ENCODE results near the gene TANC1. TPM values are rescaled to one million over a fixed set of nuclear protein-coding genes. Genes with fewer than 3 reads are reported as not detected.
"Not testable (repeated sequence)": the region's sequence is repeated elsewhere in the genome, so short reads cannot be mapped to it uniquely, and the experiment has no call there.

The TANC1 gene
- total RNA-seq, 1 donor from 2014 or later: 43.7 TPM

GRCh38 chr2:159032146-159032545, 63.7 kb downstream of the TANC1 start:
- no peak for DNase-seq

GRCh38 chr2:159032580-159032979, 64.1 kb downstream of the TANC1 start:
- DNase-seq: no peak

GRCh38 chr2:159034713-159035112, 66.3 kb downstream of the TANC1 start:
- no peak for DNase-seq

GRCh38 chr2:159035790-159036411, 67.5 kb downstream of the TANC1 start:
- no peak for DNase-seq

- not testable (repeated sequence) for DNase-seq
These were observed 68.0 kb downstream of the TANC1 start for GRCh38 chr2:159036461-159036860.

GRCh38 chr2:159041328-159041727, 72.9 kb downstream of the TANC1 start:
- not testable (repeated sequence) for DNase-seq

- no peak for DNase-seq
These were observed 73.8 kb downstream of the TANC1 start for GRCh38 chr2:159042115-159042850.

GRCh38 chr2:159043710-159044109, 75.3 kb downstream of the TANC1 start:
- no peak for DNase-seq

GRCh38 chr2:159044804-159045286, 76.4 kb downstream of the TANC1 start:
- DNase-seq: peak; percentile 43

- DNase-seq: no peak
These were observed 77.4 kb downstream of the TANC1 start for GRCh38 chr2:159045545-159046454.

- DNase-seq: no peak
These were observed 78.5 kb downstream of the TANC1 start for GRCh38 chr2:159046966-159047365.

- no peak for DNase-seq
These were observed 82.0 kb downstream of the TANC1 start for GRCh38 chr2:159050426-159050825.

GRCh38 chr2:159051133-159051532, 82.7 kb downstream of the TANC1 start:
- DNase-seq: peak; percentile 92

GRCh38 chr2:159051661-159052060, 83.2 kb downstream of the TANC1 start:
- no peak for DNase-seq

GRCh38 chr2:159052157-159052601, 83.7 kb downstream of the TANC1 start:
- no peak for DNase-seq

- peak; percentile 90 for DNase-seq
These were observed 85.0 kb downstream of the TANC1 start for GRCh38 chr2:159053161-159054031.

GRCh38 chr2:159054032-159054334, 85.5 kb downstream of the TANC1 start:
- no peak for DNase-seq

- no peak for DNase-seq
These were observed 86.5 kb downstream of the TANC1 start for GRCh38 chr2:159054985-159055384.

GRCh38 chr2:159060518-159060917, 92.1 kb downstream of the TANC1 start:
- DNase-seq: no peak

- no peak for DNase-seq
These were observed 95.2 kb downstream of the TANC1 start for GRCh38 chr2:159063677-159064076.

- no peak for DNase-seq
These were observed 96.2 kb downstream of the TANC1 start for GRCh38 chr2:159064446-159065301.
